ENCODE data around the gene BATF.

DNA sequence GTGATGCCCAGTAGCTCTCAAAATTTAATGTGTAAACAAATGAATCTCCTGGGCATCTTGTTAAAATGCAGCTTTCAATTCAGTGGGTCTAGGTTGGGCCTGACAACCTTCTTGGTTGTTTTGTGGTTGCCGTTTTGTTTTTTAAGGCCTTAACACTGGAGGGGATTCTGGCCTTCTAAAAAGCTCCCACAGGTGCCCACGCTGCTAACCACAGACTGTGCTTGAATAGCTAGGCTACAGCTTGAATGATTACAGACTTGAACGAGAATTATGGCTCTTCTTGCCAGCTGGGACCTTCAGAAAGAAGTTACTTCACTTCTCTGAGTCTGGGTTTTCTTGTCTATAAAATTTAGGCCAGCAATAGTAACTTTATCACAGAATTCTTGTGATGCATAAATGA lies 54.8 kb downstream of the BATF start:
- no peak for TF ChIP-seq CTCF (conservative IDR thresholded peaks at IDR 0.05; ENCODE audit: low read length)
- TF ChIP-seq EZH2phosphoT487 (IDR thresholded peaks at IDR 0.05; ENCODE audit: borderline replicate concordance), result no peak
